ENCODE measurements around the gene PARP9.
"Not testable (repeated sequence)": the region's sequence is repeated elsewhere in the genome, so short reads cannot be mapped to it uniquely, and the experiment has no call there.

PARP9 gene

DNA sequence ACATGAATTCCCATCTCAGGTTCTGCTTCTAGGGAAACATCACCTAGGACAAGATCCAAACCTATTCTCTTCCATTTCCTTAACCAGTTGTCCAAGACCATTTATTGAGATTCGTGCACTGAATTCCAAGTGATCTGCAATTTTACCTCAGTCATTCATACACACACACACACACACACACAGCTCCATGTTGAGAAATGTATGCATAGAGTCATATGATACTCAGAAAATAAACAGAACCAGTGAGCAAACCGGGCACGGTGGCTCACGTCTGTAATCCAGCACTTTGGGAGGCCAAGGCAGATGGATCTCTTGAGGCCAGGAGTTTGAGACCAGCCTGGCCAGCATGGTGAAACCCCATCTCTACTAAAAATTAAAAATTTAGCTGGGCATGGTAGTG lies 43.2 kb downstream of the PARP9 start:
- DNase-seq (ENCODE audit: low read depth in 2 of 2) = no peak

DNA sequence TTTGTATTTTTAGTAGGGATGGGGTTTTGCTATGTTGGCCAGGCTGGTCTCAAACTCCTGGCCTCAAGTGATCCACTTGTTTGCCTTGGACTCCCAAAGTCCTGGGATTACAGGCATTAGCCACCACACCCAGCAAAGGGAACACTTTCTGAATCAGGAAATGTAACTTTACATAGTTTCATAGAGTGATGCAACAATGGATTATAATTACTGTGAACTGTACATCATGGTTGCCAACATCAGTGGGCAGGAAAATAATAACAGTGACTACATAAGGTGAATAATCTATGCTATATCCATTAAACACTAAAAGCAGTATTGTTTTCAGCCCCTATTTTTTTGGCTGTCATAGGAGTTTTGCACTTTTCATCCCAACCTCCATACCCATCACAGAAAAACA lies 44.4 kb downstream of the PARP9 start:
- no peak for DNase-seq (ENCODE audit: low read depth in 2 of 2)

DNA sequence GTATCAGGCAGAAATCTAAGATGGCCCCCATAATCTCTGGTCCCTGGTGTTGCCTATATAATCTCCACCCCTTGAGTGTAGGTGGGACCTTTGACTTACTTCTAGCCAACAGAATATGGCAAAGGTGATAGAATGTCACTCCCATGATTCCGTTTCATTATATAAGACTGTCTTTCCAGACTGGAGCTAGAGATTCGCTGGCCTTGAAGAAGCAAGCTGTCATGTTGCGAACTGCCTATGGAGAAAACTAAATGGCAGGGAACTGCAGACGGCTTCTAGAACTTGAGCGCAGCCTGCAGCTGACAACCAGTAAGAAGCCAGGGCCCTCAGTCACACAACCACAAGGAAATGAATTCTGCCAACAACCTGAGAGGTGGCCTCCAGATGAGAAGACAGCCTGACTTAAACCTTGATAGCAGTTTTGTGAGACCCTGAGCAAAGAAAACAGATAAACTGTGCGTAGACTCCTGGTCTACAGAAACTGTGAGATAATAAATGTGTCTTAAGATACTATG lies 47.2 kb downstream of the PARP9 start:
- no peak for DNase-seq (ENCODE audit: low read depth in 2 of 2)

DNA sequence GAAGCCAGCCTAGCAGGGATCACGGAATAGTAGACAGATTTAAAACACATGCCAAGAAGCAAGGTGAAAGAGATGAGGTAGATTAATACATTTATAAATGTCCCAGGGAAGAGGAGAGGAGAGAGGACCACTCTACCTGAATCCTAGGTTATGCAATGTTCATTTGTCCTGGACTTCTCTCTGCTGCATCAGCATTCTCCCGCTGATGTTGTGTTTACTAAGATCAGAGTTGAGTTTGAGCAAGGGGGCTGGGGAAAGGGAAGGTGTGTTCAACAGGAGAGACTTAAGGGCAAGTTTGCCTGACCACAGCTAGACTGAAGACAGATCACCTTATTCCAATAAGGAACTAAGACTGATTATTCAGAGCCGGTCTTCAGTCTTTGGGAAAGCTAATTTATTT lies 48.2 kb downstream of the PARP9 start:
- no peak for DNase-seq (ENCODE audit: low read depth in 2 of 2)

DNA sequence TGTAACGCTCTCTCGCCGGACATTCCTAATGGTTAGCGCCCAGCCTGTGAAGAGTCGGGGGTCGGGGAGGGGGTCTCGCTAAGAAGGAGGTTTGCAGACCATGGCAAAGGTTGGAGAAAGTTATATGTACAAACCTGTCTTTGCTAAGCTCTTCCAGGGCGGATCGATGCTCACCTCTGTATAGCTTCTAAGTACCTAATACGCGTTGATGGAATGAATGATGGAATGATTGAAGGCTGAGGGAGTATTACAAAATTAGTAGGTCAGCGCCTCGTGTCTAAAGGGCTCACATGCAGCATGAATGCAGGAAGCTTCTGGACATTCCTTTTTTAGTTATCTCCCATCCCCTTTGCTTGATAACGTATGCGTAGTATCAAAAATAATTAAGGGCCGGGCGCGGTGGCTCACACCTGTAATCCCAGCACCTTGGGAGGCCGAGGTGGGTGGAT lies 49.1 kb downstream of the PARP9 start:
- no peak for DNase-seq (ENCODE audit: low read depth in 2 of 2)

DNA sequence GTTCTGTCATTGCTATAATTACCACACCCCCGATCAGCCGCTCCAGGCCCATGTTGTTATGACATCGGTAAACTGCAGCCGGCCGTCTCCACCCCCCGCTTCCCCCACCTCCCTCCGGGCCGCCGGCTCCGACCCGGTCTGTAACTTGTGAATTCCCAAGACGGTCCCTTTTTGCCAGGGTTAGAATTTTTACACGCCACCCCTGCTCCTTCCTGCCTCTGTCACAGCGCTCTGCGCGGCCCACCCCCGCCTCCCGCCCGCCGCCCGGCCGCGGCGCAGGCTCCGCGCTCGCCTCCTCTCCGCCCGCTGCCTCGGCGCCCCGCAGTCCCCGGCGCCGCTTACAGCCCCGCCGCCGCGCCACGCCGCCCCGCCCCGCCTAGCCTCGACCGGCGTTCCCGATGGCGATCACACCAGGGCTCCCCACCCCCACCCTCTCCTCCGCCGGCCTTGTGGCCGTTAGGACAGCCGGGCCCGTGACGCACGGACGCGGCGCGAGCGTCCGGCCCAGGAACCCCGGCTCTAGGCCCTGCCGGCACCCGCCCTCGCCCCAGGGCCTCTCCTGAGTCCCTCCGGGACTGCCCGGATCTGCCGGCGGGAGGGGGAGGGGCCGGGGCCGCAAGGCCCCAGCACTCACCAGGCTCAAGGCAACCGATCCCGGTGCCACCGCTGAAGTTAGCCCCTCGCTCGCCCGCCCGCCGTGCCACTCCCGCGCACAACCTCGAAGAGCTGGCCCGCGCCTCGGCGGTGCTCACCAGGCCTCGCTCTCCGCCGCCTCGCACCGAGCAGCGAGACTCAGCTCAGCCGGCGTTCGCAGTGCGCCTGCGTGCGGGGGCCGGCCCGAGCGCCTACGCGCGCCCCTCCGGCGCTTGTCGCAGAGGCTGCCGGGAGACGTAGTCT lies 49.7 kb downstream of the PARP9 start, which contains the start of gene KPNA1:
Gene KPNA1 (minus strand): TSS at position 817 of the 897 bp plus-strand sequence. CDS start 18,374 bp downstream, outside the sequence.
- peak; percentile 71 to 72 for DNase-seq (ENCODE audit: low read depth in 2 of 2)

DNA sequence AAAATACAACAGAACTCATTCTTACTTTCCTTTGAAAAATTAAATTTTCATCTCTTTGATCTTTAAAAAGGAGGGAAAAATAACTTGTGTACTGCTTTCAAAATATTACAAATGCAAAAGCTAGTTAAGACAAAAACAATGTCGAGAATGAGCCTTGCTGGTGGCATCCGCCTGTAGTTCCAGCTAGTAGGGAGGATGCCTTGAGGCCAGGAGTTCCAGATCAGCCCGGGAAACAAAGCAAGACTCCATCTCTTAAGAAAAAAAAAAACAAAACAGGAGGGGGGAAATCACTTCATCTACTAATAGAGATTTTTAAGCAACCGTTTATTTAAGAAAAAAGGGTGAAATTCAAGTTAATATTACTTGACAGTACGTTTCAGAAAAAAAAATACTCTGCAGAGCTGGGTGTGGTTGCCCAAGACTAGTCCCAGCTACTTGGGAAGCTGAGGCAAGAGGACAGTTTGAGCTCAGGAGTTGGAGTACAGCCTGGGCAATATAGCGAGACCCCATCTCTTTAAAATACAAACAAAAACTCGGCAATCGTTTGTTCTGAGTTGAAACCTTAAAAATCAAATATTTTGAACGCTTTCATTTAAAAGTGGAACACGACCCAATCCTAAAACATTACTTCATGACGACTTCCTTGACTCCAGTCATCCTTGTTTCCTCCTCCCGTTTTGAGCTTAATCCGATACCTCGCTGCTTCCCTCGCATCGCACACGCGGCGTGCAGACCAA lies 50.5 kb downstream of the PARP9 start:
- no peak for DNase-seq (ENCODE audit: low read depth in 2 of 2)

DNA sequence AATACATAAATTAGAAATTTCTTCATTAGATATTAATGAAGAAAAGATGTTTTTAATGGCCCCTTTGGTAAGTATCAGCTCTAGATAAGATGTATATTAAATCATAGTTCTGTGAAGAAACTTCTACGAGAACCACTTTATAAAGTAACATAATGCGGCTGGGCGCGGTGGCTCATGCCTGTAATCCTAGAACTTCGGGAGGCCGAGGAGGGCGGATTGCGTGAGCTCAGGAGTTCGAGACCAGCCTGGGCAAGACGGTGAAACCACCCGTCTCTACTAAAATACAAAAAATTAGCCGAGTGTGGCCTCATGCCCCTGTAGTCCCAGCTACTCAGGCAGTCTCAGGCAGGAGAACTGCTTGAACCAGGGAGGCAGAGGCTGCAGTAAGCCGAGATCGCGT lies 51.8 kb downstream of the PARP9 start:
- no peak for DNase-seq (ENCODE audit: low read depth in 2 of 2)

DNA sequence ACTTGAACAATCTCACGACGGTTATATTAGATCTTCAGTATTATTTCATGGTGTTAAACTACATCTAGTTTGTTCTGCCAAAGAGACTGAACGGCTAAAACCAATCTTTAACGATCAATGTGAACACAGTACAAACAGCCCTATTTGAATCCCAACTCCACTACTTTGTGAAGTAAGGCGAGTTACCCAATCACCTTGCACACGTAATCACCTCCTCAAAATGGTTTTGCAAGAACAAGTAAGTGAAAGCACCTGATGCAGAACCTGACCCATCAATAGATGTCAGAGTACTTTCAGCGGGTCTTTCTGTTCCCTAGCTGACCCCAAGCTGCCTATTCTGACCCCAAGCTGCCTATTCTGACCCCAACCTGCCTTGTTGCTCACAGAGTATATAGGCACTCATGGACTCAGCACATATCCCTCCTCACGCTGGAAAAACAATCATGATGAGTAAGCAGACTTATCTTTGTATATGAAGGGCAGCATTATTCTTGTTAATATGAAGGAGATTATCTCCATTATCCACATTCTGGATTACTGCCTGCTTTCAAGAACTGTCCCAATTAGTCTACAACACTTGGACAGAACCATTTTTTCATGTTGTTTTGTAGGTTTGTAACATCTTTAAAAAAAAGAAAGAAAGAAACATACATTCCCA lies 53.1 kb downstream of the PARP9 start:
- DNase-seq (ENCODE audit: low read depth in 2 of 2) = no peak

DNA sequence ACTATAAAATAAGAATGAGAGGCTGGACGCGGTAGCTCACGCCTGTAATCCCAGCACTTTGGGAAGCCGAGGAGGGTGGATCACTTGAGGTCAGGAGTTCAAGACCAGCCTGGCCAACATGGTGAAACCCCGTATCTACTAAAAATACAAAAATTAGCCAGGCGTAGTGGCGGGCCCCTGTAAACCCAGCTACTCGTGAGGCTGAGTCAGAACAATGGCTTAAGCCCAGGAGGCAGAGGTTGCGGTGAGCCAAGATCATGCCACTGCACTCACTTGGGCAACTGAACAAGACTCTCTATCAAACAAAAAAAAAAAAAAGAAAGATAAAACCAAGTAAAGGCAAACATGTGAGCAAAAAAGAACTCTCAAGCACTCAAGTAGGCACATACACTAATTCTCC lies 55.2 kb downstream of the PARP9 start:
- DNase-seq (ENCODE audit: low read depth in 2 of 2) = not testable (repeated sequence)

DNA sequence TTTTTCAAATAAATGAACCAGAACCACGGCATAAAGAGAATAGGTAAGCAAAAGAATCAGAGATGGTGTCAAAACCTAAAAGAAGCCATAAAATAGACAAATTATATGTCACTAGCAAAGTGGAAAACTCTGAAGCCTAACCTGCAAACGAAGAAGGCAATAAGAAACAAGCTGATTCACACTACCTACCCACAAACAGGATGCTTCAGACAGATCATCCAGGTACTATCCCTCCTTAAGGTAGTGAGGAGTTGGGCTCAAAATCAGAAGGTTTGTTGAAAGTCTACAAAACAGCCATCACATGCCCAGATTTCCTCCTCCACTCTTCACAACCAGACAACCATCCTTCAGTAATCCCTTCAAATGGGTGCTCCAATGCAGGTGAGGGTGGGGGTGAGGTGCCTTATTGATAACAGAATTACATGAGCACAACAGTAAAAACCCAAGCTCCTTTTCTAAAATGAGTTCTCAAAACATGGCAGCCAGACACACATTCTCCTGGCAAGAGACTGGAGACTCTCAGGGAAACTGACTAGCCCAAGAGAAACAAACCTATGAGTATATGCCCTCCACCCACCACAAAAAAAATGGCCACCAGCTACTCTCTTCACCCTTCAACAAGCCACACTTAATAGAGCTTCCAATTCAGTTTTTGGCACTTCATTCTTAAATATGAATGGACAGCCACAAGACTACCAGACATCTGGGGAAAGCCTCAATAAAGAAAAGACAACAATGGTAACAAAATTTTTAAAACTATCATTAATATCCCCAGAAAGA lies 55.8 kb downstream of the PARP9 start:
- DNase-seq (ENCODE audit: low read depth in 2 of 2) = no peak

DNA sequence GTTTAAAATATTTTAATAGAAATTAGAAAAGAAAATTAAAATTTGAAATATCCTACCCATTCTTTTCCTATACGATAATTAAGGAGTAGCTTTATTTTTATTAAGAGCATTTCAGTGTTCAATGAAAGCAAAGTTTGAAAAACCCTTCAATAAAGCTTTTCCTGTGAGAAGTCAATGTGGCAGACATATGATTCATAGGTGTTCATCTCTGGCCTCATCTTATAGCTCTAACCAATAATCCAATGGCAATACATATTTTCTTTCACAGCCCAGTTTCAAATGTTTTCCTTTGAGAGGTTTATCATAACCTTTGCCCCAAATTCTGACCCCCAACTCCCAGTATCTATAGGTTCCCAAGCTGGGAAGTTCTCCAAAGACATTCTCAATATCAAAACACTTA lies 57.6 kb downstream of the PARP9 start:
- DNase-seq (ENCODE audit: low read depth in 2 of 2) = no peak

DNA sequence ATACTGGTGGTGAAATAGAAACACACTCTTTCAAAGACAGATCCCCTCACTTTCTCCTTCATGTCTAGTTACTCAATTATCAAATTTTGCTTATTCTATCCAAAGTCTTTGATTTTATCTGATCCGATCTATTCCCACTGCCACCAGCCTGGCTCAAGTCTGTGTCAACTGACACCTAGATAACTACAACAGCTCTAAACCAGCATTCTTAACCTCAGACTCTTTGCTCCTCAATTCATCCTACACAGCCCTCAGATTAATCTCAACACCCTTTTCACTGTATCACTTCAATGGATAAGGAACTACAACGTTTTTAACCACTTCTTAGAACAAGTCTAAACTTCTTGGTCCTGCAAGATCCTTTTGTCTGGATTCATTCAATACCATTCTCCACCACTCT lies 58.4 kb downstream of the PARP9 start:
- no peak for DNase-seq (ENCODE audit: low read depth in 2 of 2)

DNA sequence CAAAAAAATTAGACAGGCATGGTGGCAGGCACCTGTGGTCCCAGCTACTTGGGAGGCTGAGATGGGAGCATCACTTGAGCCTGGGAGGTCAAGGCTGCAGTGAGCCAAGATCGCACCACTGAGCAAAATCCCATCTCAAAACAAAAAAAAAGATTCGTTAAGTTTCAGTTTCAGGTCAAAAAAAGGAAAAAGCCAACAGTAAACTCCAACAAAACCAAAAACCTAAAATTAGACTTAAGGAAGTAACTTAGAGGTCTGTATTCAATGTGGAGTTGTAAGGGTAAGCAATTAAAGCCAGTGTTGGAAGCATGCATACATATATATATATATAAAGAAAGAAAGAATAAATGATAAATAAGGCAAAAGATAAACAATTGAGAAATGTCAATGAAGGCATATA lies 61.2 kb downstream of the PARP9 start:
- DNase-seq (ENCODE audit: low read depth in 2 of 2) = no peak

DNA sequence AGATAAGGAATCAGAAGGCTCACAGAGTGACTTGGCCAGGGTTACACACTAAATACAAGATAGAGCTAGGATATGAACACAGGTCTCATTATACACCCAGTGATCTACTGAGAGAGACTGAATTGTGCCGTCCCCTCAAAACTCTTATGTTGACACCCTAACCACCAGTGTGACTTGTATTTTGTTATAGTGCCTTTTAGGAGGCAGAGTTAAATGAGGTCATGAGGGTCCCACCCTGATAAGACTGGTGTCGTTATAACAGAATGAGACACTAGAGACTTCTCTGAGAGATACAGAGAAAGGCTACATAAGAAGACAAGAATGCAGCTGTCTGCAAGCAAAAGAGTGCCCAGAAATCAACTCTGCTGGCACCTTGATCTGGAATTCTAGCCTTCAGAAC lies 62.0 kb downstream of the PARP9 start:
- no peak for DNase-seq (ENCODE audit: low read depth in 2 of 2)

DNA sequence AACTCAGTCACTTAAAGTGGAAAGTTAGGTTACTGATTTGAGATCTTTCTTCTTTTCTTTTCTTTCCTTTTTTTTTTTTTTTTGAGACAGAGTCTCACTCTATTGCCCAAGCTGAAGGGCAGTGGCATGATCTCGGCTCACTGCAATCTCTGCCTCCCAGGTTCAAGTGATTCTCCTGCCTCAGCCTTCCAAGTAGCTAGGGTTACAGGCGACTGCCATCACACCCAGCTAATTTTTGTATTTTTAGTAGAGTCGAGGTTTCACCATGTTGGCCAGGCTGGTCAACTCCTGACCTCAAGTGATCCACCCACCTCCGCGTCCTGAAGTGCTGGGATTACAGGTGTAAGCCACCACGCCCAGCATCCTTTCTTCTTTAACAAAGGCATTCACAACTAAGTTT lies 63.1 kb downstream of the PARP9 start:
- not testable (repeated sequence) for DNase-seq (ENCODE audit: low read depth in 2 of 2)

DNA sequence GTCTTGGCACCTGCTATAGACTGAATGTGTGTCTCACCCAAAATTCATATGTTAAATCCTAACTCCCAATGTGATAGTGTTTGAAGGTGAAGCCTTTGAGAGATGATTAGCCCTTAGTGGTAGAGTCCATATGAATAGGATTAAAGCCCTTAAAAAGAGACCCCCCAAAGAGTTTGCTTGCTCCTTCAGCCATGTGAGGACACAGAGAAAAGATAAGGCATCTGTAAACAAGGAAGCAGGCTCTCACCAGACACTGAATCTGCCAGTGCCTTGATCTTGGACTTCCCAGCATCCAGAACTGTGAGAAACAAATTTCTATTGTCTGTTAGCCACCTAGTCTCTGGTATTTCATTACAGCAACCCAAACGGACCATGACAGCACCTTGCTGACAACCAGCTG lies 65.9 kb downstream of the PARP9 start:
- DNase-seq (ENCODE audit: low read depth in 2 of 2) = no peak

DNA sequence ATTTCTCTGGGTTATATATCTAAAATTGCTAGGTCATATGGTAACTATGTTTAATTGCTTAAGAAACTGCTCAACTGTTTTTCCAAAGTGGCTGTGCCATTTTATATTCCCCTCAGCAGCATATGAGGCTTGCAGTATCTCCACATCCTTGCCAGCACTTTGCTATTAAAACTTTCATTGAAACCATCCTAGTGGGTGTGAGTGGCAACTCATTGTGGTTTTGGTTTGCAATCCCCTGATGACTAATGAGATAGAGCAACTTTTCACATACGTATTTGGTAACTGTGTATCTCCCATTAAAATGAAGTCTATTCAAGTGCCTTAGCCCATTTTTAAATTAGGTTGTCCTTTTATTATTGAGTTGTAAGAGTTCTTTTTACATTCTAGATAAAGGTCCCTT lies 66.7 kb downstream of the PARP9 start:
- peak in 1 of 2 experiments; percentile 20 for DNase-seq (ENCODE audit: low read depth in 2 of 2)

DNA sequence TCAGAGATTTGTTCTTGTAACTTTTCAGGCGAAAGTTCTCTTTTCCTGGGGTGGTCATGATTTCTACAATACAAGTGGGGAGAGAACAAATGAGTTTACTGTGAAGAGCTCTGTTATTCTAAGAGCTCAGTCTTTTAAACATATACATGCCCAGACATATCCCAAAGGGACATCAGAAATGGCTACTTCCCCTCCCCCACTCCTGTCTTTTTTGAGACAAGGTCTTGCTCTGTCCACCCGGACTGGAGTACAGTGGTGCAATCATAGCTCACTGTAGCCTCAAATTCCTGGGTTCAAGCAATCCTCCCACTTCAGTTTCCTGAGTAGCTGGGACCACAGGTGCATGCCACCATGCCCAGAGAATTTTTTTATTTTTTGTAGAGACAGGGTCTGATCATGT lies 67.6 kb downstream of the PARP9 start:
- no peak for DNase-seq (ENCODE audit: low read depth in 2 of 2)

DNA sequence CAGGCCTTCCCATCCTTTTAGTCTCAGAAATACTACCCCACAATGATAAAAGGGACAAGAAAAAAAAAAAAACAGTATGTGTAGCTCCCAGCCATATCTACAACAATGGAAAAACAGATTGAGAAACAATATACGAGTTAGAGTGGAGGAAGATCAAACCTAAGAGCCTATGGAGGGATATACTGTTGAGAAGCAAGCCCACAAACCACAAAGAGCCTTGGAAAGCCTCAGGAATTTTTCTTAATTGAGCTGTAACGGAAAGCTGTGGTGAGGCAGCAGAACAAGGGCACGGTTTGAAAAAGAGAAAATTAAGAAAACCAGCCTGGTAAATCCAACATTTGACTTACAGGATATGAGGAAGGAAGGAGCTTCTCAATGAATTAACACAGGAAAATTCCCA lies 70.8 kb downstream of the PARP9 start:
- no peak for DNase-seq (ENCODE audit: low read depth in 2 of 2)

DNA sequence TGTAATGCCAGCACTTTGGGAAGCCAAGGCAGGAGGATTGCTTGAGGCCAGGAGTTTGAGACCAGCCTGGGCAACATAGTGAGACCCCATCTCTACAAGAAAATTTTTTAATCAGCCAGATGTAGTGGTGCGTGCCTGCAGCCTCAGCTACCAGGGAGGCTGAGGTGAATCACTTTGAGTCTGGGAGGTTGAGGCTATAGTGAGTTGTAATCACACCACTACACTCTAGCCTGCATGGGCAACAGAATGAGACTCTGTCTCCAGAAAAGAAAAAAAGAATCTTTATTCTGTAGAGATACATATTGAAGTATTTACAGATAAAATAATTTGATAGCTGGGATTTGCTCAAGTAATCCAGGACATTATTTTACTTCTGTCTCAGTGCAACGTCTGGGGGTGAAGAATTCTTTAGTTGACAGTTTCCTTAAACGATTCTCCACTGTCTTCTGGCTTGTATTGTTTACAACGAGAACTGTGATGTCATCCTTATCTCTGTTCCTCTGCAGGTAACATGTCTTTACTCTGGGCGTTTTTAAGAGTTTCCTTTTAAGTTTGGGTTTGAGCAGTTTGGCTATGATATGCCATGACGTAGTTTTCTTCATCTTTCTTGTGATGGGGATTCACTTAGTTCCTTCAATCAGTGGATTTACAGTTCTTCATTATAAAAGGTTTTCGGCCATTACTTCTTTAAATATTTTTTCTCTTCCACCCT lies 75.7 kb downstream of the PARP9 start:
- DNase-seq (ENCODE audit: low read depth in 2 of 2) = no peak

Data from stimulated activated CD4-positive, alpha-beta T cell treated with anti-CD3 and anti-CD28 coated beads, Interleukin-12 subunit alpha, Interleukin-12 subunit beta, amount 100 ng/mL, for 24 hours (primary cell).